Spinal cord (tissue), 10 donors: ENCODE results near the gene CADPS. TPM values are rescaled to one million over a fixed set of nuclear protein-coding genes. Genes with fewer than 3 reads are reported as not detected.

Experiments
- DNase-seq, 6 donors: peaks; one replicate each; pipeline versions ENCODE4 v3.0.0 to v3.0.0-alpha.2; 2013 to 2015; ENCODE audit warnings: low spot score in 6 of 6, low read depth in 4 of 6
- H3K27ac ChIP-seq: one replicate; pipeline ENCODE4 v1.5.1; 2013; ENCODE audit warnings: low read depth, low read length, control low read depth
- H3K27me3 ChIP-seq: one replicate; pipeline ENCODE4 v1.6.1; 2013; ENCODE audit warnings: low read length; ENCODE audit not compliant: control insufficient read depth, insufficient read depth
- H3K36me3 ChIP-seq: one replicate; pipeline ENCODE4 v1.6.1; 2013; ENCODE audit warnings: low read length; ENCODE audit not compliant: control insufficient read depth, insufficient read depth
- H3K4me1 ChIP-seq: one replicate; pipeline ENCODE4 v1.6.1; 2013; ENCODE audit warnings: low read length; ENCODE audit not compliant: control insufficient read depth, insufficient read depth
- H3K4me3 ChIP-seq: one replicate; pipeline ENCODE4 v1.5.1; 2013; ENCODE audit warnings: low read depth, low read length, control low read depth
- H3K9me3 ChIP-seq: one replicate; pipeline ENCODE4 v1.6.1; 2013; ENCODE audit warnings: low read length; ENCODE audit not compliant: control insufficient read depth, insufficient read depth
- WGBS: methylation state at CpG from one replicate; pipeline ENCODE4 v1.1.5; 2013; ENCODE audit warnings: missing lambda C conversion rate; ENCODE audit not compliant: insufficient coverage; 5-methylcytosine and 5-hydroxymethylcytosine counted together
- polyA plus RNA-seq, 2 donors: library from polyadenylated mRNA; unstranded; fragments of 120-200 nt; gene quantifications; one replicate each; pipeline ENCODE4 v1.2.1, GENCODE V29; 2013; ENCODE audit not compliant: insufficient read length in 2 of 2
- total RNA-seq, 2 donors: library from RNA; depleted of rRNA in 1 of 2; stranded (reverse); fragments of 120-200 nt in 1 of 2; fragments of >200 nt in 1 of 2; gene quantifications; one replicate each; pipeline versions ENCODE4 v1.2.3 to v1.2.4, GENCODE V29; 2013 to 2014
- donor health status: healthy.

Gene CADPS
- total and polyA plus RNA-seq, 4 donors, result 79.7 to 251 (median 198) TPM

DNA sequence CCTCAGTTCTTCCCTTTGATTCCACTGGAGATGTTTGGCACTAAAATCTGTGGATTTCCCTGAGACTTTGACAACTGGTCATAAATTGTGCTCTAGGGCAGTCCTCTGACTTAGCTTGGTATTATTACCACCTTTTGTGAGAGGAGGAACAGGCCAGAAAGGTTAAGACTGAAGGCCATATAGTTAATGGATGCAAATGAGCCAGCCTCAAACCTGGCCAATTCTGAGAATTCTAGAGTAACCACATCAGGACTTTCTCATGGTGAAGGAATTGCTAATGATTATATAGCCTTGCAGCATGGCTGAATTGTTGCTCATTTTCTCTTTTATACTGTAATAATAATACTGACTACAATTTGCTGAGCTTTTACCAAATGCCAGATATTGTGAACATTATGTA is 162.5 kb downstream of the CADPS start:
- peak in 1 of 6 donors; percentile 22 for DNase-seq
- H3K9me3 ChIP-seq, result no peaks in the 10 kb centered on the region
- H3K4me1 ChIP-seq, result peaks cover 7% of the 10 kb centered on the region
- no peak overlapping the region for H3K27ac ChIP-seq
- H3K36me3 ChIP-seq, result no peaks in the 10 kb centered on the region
- H3K4me3 ChIP-seq, result no peak overlapping the region
- H3K27me3 ChIP-seq, result no peaks in the 10 kb centered on the region

DNA sequence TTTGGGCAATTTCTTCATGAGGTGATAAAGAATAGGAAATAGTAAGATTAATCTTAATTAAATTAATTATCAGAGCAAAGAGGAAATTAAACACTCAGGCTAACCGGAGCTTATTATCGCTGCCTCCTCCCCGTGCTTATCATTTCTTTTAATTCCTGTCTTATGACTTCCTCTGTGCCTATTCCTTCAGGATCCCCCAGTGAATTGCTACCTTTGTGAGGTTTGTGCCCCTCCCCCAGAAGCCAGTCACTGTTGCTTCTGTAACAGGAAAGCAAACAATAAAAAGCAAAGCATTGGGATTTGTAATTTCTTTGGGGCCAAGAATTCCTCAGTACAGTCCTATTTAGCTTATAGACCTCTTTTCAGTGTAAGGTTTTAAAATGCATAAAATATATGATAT is 164.5 kb downstream of the CADPS start:
- Histone ChIP-seq H3K36me3 (no peaks in the 10 kb centered on the region), H3K9me3 (no peaks in the 10 kb centered on the region), H3K27me3 (no peaks in the 10 kb centered on the region), H3K4me1 (peaks cover 7% of the 10 kb centered on the region), H3K4me3 (no peak overlapping the region), H3K27ac (no peak overlapping the region)
- DNase-seq, result peak in 1 of 6 donors; percentile 63
- 61% methylated on average over 3 of the region's 3 CpGs for WGBS

DNA sequence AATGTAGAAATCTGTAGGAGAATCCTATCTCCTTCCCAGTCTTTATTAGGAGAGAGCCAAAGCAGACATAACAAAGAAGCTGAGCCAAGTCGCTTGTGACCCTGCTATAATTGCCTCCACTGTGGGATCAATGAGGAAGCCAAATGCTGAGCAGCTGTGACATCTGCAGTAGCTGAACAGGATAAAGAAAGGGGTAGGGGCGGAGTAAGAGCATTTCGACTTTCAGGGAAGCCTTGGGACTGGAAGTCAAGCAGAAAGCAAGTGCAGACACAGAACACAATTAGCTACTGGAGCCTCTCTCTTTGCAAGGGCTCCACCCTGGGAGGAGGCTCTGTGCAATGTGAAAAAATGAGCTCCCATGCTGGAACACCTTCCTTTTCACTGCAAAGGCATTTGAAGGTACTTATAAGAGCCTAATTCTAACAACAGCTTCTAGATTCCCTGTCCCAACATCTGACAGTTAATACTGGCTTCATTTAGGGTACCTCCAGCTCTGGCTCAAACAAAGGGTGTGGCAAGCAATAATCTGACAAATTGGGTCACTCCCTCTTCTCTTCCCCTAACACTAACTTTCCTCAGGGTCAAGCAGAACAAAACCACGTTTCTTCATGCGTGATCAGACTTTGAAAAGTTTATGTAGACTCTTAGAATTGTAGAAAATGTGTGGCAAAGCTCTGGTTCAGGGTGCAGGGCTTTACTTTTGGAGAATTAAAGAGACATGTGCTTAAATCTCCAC is 166.4 kb downstream of the CADPS start:
- H3K4me3 ChIP-seq, result no peak overlapping the region
- 6% methylated on average over 3 of the region's 5 CpGs for WGBS
- DNase-seq, result peak in 5 of 6 donors; percentile 20 to 90 (median 55)

DNA sequence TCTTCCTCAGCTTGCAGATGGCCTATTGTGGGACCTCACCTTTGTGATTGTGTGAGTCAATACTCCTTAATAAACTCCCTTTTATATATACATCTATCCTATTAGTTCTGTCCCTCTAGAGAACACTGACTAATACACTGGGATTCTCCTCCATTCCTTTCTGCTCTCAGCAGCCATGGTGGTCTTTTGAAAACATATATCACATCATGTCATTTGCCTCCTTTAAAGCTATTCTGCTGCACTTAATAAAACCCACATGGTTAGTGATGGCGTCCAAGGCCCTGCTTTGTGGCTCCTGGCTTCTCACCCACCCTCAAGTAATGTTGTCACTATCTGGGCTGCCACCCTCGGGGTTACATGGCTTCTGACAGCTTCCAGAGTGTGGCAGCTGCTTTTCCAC is 169.5 kb downstream of the CADPS start:
- Histone ChIP-seq H3K4me3 (no peak overlapping the region), H3K9me3 (no peaks in the 10 kb centered on the region), H3K4me1 (peaks cover 2% of the 10 kb centered on the region), H3K36me3 (no peaks in the 10 kb centered on the region), H3K27me3 (no peaks in the 10 kb centered on the region), H3K27ac (no peak overlapping the region)
- WGBS, result 68% methylated on average over 2 of the region's 2 CpGs
- no peak for DNase-seq

More for the DNA sequence above, 166.4 kb downstream of the CADPS start:
- Histone ChIP-seq H3K4me1 (peaks cover 7% of the 10 kb centered on the region), H3K27me3 (no peaks in the 10 kb centered on the region), H3K27ac (no peak overlapping the region), H3K36me3 (no peaks in the 10 kb centered on the region), H3K9me3 (no peaks in the 10 kb centered on the region)

DNA sequence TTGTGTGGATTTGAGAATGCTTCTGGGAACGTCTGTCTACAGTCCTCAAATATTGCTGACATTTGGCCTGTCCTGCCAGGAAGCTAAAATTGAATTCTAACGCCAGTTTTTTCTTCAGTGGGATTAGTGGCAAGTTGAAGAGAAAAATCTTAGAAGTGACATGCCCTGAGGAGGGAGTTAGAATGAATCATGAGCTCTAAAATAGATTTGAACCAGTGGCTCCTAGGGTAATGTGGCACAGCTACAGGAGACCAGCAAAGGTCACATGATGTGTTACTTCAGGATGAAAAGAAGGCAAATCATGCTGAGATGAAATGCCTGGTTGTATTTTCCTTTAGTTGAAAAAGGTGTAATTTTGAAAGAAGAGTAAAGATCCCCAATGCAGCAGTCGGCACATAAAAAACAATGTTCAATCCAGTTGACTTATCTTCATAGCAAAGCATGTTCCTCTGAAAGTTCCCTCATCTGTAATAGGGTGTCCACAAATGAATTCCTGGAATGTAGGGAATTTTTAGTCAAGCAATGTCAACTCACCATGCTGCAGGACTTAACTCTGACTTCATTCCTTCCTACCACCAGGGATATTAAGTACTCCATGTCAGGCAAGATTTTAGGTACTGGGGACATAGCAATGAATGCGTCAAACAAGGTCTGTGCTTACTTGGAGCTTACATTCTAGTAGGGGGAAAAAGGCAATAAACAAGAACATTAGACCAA is 171.6 kb downstream of the CADPS start:
- H3K36me3 ChIP-seq, result no peaks in the 10 kb centered on the region
- H3K4me3 ChIP-seq, result no peak overlapping the region
- WGBS, result 81% methylated on average over 2 of the region's 4 CpGs
- H3K27me3 ChIP-seq, result no peaks in the 10 kb centered on the region
- DNase-seq, result peak in 1 of 6 donors; percentile 7
- H3K4me1 ChIP-seq, result peaks cover 2% of the 10 kb centered on the region
- no peak overlapping the region for H3K27ac ChIP-seq
- H3K9me3 ChIP-seq, result no peaks in the 10 kb centered on the region

DNA sequence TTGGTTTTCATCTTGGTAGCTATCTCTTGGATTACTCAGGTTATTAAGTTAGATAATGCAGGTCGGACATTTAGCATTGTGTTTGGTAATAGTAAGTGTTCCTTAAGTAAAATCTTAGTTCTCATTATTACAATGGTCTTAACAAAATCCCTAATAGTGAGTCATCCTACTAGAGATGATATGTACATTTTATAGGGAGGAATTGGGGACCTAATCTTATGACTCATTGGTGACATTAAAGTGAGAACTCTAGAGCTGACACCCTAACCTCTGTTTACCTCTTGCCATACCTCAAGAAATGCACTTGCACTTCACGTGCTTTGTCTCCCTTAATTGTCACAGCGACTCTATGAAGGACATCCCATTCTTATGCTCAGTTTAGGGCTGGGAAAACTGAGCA is 174.9 kb downstream of the CADPS start:
- 88% methylated on average over 2 of the region's 3 CpGs for WGBS
- H3K36me3 ChIP-seq, result no peaks in the 10 kb centered on the region
- no peak for DNase-seq
- H3K9me3 ChIP-seq, result no peaks in the 10 kb centered on the region
- H3K27me3 ChIP-seq, result no peaks in the 10 kb centered on the region
- H3K4me1 ChIP-seq, result no peaks in the 10 kb centered on the region
- no peak overlapping the region for H3K27ac ChIP-seq
- no peak overlapping the region for H3K4me3 ChIP-seq

DNA sequence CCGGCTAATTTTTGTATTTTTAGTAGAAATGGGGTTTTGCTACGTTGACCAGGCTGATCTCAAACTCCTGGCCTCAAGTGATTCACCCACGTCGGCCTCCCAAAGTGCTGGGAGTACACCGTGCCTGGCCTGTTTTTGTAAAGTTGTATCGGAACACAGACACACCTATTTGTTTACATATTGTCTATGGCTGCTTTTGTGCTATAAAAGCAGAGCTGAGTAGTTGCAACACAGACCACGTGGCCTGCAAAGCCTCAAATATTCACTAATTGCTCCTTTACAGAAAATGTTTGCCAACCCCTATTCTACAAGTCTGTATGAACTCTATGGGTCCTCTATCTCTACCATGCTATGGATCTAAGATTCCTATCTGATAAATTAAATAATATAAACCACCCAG is 175.5 kb downstream of the CADPS start:
- WGBS, result no CpG with 5 or more reads among the region's 7 CpGs

DNA sequence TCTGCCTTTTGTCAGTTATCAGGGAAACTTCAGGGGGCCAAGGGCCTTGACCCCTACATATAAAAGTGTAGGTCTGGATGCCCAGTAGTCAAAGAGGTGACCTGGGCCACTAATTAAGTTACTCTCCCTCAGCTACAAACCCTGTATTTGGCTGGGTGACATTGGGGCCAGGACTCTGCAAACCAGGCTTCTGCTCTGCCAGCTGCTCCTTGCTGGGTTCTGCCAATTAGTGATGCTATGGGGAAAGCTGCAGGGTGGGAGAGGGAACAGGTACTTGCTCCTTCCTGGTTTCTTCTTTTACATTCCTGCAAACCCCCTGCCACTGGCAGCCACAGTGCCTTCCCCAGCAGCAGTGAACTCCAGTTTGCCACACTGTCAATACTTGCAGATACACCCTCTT is 179.2 kb downstream of the CADPS start:
- H3K4me1 ChIP-seq, result no peaks in the 10 kb centered on the region
- DNase-seq, result peak in 1 of 6 donors; percentile 17
- no peaks in the 10 kb centered on the region for H3K36me3 ChIP-seq
- H3K4me3 ChIP-seq, result no peak overlapping the region
- no peaks in the 10 kb centered on the region for H3K9me3 ChIP-seq
- no peaks in the 10 kb centered on the region for H3K27me3 ChIP-seq
- no peak overlapping the region for H3K27ac ChIP-seq

More for the DNA sequence above, 175.5 kb downstream of the CADPS start:
- H3K27ac ChIP-seq, result no peak overlapping the region
- no peak for DNase-seq
- H3K36me3 ChIP-seq, result no peaks in the 10 kb centered on the region
- no peaks in the 10 kb centered on the region for H3K9me3 ChIP-seq
- no peaks in the 10 kb centered on the region for H3K4me1 ChIP-seq
- H3K27me3 ChIP-seq, result no peaks in the 10 kb centered on the region
- H3K4me3 ChIP-seq, result no peak overlapping the region

DNA sequence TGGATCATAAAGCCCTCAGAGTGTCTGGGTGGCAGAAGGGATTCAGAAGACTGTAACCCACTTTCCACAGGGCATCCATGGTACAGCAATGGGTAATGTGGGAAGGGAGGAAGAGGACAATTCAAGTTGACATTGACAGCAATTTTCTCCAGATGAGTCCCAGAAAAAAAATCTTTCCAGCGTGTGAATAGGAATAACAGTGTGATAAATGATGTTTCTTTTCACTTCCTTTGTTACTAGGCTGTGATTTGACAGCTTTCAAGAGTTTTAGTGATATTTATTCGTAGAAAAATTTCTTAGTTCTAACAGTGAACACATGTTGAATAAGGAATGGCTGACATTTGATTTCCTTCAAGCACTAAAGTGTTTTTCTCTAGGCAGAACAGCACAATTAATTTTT is 186.4 kb downstream of the CADPS start:
- DNase-seq, result no peak
- no peaks in the 10 kb centered on the region for H3K27me3 ChIP-seq
- WGBS, result no CpG with 5 or more reads among the region's 2 CpGs
- no peaks in the 10 kb centered on the region for H3K4me1 ChIP-seq
- no peaks in the 10 kb centered on the region for H3K9me3 ChIP-seq
- no peak overlapping the region for H3K27ac ChIP-seq
- no peaks in the 10 kb centered on the region for H3K36me3 ChIP-seq
- no peak overlapping the region for H3K4me3 ChIP-seq

DNA sequence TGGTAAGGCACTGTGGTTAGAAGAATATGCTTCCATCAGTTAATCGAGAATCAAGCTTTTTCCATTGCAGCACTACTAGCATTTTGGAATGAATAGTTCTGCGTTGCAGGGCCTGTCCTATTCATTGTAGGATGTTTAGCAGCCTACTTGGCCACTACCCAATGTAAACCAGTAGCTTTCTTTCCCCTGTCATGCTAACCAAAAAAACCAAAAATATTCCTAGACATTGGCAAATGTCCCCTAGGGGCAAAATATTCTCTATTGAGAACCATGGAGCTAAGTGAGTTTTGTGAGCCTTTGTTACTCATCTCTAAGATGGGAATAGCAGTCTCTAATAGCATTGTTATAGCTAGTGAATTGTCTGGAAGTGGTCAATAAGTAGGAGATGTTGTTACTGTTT is 187.2 kb downstream of the CADPS start:
- WGBS, result no CpG with 5 or more reads among the region's 2 CpGs
- Histone ChIP-seq H3K27me3 (no peaks in the 10 kb centered on the region), H3K27ac (no peak overlapping the region), H3K36me3 (no peaks in the 10 kb centered on the region), H3K4me1 (no peaks in the 10 kb centered on the region), H3K4me3 (no peak overlapping the region), H3K9me3 (no peaks in the 10 kb centered on the region)
- no peak for DNase-seq
